ENCODE measurements around the gene SLC6A16.

Gene SLC6A16

GRCh38 chr19:49338691-49339300, 13.8 kb upstream of the SLC6A16 start:
- no peak for DNase-seq (ENCODE audit: low read depth)
- TF ChIP-seq CTCF (IDR thresholded peaks at IDR 0.05; ENCODE audit: control insufficient read depth, extremely low read depth, insufficient read depth), result no peak
- H3K4me3 ChIP-seq (ENCODE audit: low read depth, low read length), result no peak overlapping the region

DNA sequence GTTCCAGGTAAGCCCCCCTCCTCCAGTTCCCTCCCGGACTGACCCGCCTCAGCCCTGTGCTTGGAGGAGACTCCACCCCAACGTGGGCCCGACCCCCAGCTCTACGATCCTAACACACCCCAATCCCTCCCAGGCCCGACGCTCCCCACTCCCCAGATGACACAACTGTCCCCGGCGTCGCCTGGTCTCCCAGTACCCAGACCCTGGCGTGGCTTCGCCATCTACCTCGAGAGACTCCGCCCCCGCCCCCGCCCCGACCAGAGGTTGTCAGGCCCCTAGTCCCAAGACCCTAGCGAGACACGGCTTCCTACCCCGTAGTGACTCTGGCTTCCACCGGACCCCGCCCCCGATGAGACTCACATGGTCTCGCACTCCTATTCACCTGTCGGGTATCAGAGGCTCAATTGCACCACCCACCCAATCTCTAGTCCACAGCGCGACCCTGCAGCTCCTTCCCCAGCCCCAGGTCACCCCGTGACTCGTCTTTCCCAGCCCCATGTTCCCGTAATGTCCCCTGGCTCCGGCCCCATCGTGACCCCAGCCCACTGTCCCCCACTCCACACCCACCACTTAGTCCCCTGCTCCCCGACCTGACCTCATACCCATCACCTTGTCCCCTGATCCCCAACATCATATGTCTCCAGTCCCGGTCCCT, 13.2 kb upstream of the SLC6A16 start:
- no peak for TF ChIP-seq CTCF (IDR thresholded peaks at IDR 0.05; ENCODE audit: control insufficient read depth, extremely low read depth, insufficient read depth)
- DNase-seq (ENCODE audit: low read depth), result no peak
- H3K4me3 ChIP-seq (ENCODE audit: low read depth, low read length), result no peak overlapping the region

DNA sequence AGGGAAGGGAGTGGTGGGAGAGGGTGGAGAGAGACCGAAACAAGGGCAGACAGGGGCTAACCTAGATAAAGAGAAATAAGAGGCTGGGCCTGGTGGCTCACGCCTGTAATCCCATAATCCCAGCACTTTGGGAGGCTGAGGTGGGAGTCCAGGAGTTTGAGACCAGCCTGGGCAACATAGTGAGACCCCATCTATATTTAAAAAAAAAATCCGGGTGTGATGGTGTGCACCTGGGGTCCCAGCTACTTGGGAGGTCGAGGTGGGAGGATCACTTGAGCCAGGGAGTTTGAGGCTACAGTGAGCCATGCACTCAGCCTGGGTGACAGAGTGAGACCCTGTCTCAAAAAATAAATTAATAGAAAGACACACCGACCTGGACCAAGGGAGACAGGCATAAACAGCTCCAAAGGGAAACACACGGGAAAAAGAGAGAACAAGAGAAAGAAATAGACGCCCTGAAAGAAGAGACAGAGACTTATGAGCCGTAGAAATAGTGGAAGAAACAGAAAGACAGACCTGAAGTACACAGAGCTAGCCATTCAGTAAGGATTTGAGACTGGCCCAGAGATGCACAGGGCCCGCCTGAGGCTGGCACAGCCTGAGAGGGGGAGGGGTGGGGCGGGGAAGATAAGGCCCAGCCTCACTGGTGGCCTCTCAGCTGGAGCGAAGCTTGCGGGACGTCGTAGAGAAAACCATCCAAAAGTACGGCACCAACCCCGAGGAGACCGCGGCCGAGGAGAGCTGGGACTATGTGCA, 12.5 kb upstream of the SLC6A16 start:
- H3K4me3 ChIP-seq (ENCODE audit: low read depth, low read length), result no peak overlapping the region
- no peak for DNase-seq (ENCODE audit: low read depth)
- no peak for TF ChIP-seq CTCF (IDR thresholded peaks at IDR 0.05; ENCODE audit: control insufficient read depth, extremely low read depth, insufficient read depth)

DNA sequence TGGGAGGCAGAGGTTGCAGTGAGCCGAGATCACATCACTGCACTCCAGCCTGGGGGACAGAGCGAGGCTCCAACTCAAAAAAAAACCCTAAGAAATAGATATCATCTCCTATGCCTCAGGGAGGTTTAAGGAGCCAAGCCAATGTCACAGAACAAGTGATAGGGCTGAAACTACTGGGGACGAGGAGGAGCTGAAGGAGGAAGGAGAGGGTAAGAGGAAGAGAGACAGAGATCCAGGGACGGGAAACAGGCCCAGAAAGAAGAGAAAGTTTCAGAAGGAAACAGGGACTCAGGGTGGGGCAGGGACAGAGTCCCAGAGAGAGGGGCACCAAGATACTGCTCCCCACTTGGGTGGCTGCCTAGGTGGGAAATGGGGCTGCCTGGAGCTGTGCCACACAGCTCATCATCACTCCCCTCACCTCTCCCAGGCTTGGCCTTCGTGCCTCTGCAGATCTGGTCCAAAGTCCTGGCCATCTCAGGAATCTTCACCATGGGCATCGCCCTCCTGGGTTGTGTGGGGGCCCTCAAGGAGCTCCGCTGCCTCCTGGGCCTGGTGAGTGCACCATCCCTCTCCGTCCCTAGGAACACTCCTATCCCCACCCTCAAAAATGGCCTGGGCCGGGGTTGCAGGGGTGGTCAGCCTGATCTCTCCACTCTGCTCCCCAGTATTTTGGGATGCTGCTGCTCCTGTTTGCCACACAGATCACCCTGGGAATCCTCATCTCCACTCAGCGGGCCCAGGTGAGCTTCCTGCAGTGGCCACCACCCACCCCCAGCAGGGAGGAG, 11.7 kb upstream of the SLC6A16 start:
- no peak overlapping the region for H3K4me3 ChIP-seq (ENCODE audit: low read depth, low read length)
- no peak for DNase-seq (ENCODE audit: low read depth)
- no peak for TF ChIP-seq CTCF (IDR thresholded peaks at IDR 0.05; ENCODE audit: control insufficient read depth, extremely low read depth, insufficient read depth)

DNA sequence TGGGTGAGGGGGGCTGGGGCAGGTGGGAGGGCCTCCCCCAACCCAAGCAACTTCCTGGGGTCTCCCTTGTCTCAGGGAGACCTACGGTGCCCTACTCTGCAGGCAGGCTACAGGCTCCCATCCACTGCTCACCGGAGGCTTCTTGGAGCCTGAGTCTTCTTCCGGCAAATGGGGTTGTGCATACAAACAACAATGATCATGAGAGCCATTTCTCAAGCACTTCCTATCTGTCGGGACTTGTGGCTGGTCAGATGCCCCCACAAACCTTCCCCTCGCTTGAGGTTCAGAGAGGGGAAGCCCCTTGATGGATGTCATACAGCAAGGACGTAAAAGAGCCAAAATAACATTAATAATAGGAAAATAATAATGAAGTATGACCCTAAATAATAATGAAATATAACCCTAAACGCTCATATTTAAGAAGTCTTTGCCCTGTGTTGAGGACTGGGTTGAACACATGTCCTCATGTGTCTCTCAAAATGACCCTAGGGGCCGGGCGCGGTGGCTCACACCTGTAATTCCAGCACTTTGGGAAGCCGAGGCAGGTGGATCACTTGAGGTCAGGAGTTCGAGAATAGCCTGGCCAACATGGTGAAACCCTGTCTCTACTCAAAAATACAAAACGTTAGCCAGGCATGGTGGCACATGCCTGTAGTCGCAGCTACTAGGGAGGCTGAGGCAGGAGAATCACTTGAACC, 10.9 kb upstream of the SLC6A16 start:
- H3K4me3 ChIP-seq (ENCODE audit: low read depth, low read length), result no peak overlapping the region
- TF ChIP-seq CTCF (IDR thresholded peaks at IDR 0.05; ENCODE audit: control insufficient read depth, extremely low read depth, insufficient read depth), result no peak
- no peak for DNase-seq (ENCODE audit: low read depth)

DNA sequence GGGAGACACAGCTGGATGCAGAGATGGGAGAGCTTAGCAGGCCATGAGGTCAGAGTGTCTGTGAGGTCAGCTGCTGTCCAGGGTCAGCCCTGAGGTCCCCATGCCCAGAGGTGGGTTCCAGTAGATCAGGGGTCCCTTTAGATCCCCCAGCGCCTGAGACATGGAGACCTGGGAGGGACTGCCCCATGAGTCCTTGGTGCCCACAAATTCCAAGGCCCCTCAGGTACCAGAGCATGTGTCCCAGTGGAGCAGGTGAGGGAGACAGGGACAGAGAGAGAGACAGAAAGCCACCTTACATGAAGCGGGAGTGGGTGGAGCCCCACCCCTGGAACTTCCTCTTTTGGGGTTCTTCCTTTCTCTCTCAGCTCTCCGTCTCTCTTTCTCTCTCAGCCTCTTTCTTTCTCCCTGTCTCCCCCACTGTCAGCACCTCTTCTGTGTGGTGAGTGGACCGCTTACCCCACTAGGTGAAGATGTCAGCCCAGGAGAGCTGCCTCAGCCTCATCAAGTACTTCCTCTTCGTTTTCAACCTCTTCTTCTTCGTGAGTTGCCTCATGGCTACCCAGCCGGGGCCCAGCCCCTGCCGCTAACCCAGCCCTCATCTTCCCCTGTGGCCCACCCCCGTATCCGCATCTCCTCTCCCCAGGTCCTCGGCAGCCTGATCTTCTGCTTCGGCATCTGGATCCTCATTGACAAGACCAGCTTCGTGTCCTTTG, 10.2 kb upstream of the SLC6A16 start, which contains the start of gene CD37:
Gene CD37, plus strand, starts transcription at position 336 of the 713 bp plus-strand sequence. Its CDS starts 135 bp downstream, at position 471.
- H3K4me3 ChIP-seq (ENCODE audit: low read depth, low read length), result no peak within 1 kb of the TSS
- DNase-seq (ENCODE audit: low read depth), result no peak

More for the DNA sequence above, 10.2 kb upstream of the SLC6A16 start, which contains the start of gene CD37:
- no peak for TF ChIP-seq CTCF (IDR thresholded peaks at IDR 0.05; ENCODE audit: control insufficient read depth, extremely low read depth, insufficient read depth)

Measured in LNCaP clone FGC (cell line).